Natural killer cell (primary cell): Measurements from ENCODE around the gene ARIH1. TPM values are rescaled to one million over a fixed set of nuclear protein-coding genes. Genes with fewer than 3 reads are reported as not detected.
"Not testable (repeated sequence)": the region's sequence is repeated elsewhere in the genome, so short reads cannot be mapped to it uniquely, and the experiment has no call there.

Source experiments
- ATAC-seq, 3 donors: fragments of 150-1000 bp in 2 of 3; fragments of 200-7000 bp in 1 of 3; cut with Tn5 transposase; 1 replicate in 1 of 3; 2 replicates in 2 of 3; pipeline ENCODE4 v1.10.0; 2021; ENCODE audit warnings: mild to moderate bottlenecking in 2 of 3, moderate library complexity in 2 of 3
- DNase-seq, 2 donors: peaks; one replicate each; pipeline versions ENCODE4 v3.0.0 to v3.0.0-alpha.2; 2013 to 2021; ENCODE audit warnings: mixed read lengths in 1 of 2
- H3K27ac ChIP-seq: one replicate; pipeline ENCODE4 v1.5.1; 2013; ENCODE audit warnings: mild to moderate bottlenecking, low read length
- H3K27me3 ChIP-seq: one replicate; pipeline ENCODE4 v1.6.1; 2013; ENCODE audit warnings: low read length; ENCODE audit not compliant: control insufficient read depth, insufficient read depth
- H3K36me3 ChIP-seq: one replicate; pipeline ENCODE4 v1.6.1; 2013; ENCODE audit warnings: low read length; ENCODE audit not compliant: control insufficient read depth, insufficient read depth
- H3K4me1 ChIP-seq: one replicate; pipeline ENCODE4 v1.6.1; 2013; ENCODE audit warnings: low read length; ENCODE audit not compliant: control insufficient read depth, insufficient read depth
- H3K4me3 ChIP-seq: one replicate; pipeline ENCODE4 v1.5.1; 2013; ENCODE audit warnings: low read length
- H3K9me3 ChIP-seq: one replicate; pipeline ENCODE4 v1.6.1; 2013; ENCODE audit warnings: low read length; ENCODE audit not compliant: control insufficient read depth, insufficient read depth
- H3K27ac Mint-ChIP-seq, 2 donors: one replicate each; pipeline ENCODE4 v1.8.0; 2022; ENCODE audit warnings: mild to moderate bottlenecking in 2 of 2, mixed read lengths in 2 of 2, moderate library complexity in 1 of 2
- H3K27me3 Mint-ChIP-seq, 2 donors: one replicate each; pipeline ENCODE4 v1.8.0; 2022; ENCODE audit warnings: low read depth in 2 of 2, mixed read lengths in 2 of 2
- H3K36me3 Mint-ChIP-seq: one replicate; pipeline ENCODE4 v1.8.0; 2022; ENCODE audit warnings: mixed read lengths
- H3K4me1 Mint-ChIP-seq, 2 donors: one replicate each; pipeline ENCODE4 v1.8.0; 2022; ENCODE audit warnings: mixed read lengths in 2 of 2
- H3K4me3 Mint-ChIP-seq: one replicate; pipeline ENCODE4 v1.8.0; 2022; ENCODE audit warnings: mild to moderate bottlenecking, moderate library complexity, mixed read lengths
- H3K9me3 Mint-ChIP-seq, 2 donors: one replicate each; pipeline ENCODE4 v1.8.0; 2022; ENCODE audit warnings: mixed read lengths in 2 of 2
- WGBS: methylation state at CpG from one replicate; pipeline ENCODE4 v1.1.7; 2013; ENCODE audit warnings: missing lambda C conversion rate; ENCODE audit not compliant: insufficient coverage; 5-methylcytosine and 5-hydroxymethylcytosine counted together
- intact Hi-C: fragments of 100-400 bp; cut with micrococcal nuclease; formaldehyde crosslinking; loops from one replicate; pipeline ENCODE4 v1.14.2; 2022
- total RNA-seq, 4 donors: library from RNA; stranded (reverse); fragments of 120-200 nt in 1 of 4; gene quantifications; one replicate each; pipeline versions ENCODE4 v1.2.3 to v1.2.4, GENCODE V29; 2013 to 2022
- TF ChIP-seq, protein P1 (sequence below): fragments of 200-600 bp; IDR thresholded peaks from one replicate; pipeline ENCODE4 v1.8.0; 2022; ENCODE audit warnings: antibody characterized with exemption

Gene ARIH1
- total RNA-seq, 3 donors from 2014 or later (not counting 1 experiment from before 2014, with no cell fraction given), result 193 to 212 (median 212) TPM

- TF ChIP-seq, protein P1, sequence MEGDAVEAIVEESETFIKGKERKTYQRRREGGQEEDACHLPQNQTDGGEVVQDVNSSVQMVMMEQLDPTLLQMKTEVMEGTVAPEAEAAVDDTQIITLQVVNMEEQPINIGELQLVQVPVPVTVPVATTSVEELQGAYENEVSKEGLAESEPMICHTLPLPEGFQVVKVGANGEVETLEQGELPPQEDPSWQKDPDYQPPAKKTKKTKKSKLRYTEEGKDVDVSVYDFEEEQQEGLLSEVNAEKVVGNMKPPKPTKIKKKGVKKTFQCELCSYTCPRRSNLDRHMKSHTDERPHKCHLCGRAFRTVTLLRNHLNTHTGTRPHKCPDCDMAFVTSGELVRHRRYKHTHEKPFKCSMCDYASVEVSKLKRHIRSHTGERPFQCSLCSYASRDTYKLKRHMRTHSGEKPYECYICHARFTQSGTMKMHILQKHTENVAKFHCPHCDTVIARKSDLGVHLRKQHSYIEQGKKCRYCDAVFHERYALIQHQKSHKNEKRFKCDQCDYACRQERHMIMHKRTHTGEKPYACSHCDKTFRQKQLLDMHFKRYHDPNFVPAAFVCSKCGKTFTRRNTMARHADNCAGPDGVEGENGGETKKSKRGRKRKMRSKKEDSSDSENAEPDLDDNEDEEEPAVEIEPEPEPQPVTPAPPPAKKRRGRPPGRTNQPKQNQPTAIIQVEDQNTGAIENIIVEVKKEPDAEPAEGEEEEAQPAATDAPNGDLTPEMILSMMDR, result no peak
- intact Hi-C loops, result loop anchor here (2.0 to 10.0 kb wide), 5 partner anchors 99 to 309 kb away; partner anchors contain the start of genes ADPGK, BBS4, HEXA and HIGD2B
- H3K36me3 Mint-ChIP-seq, result no peaks in the 10 kb centered on the region
- H3K36me3 ChIP-seq, result peaks cover 10% of the 10 kb centered on the region
- H3K4me1 Mint-ChIP-seq, result peaks cover 47 to 50% of the 10 kb centered on the region in 2 donors
- peak overlapping the region; percentile 88 for H3K4me3 ChIP-seq
- H3K9me3 Mint-ChIP-seq, result no peaks in the 10 kb centered on the region
- ATAC-seq (no peak), DNase-seq (no peak)
- H3K27ac ChIP-seq, result peak overlapping the region; percentile 97
- H3K9me3 ChIP-seq, result no peaks in the 10 kb centered on the region
- peak overlapping the region; percentile 92 for H3K4me3 Mint-ChIP-seq
- H3K27me3 Mint-ChIP-seq, result no peaks in the 10 kb centered on the region
- 0% methylated on average over 1 of the region's 2 CpGs for WGBS
- H3K27ac Mint-ChIP-seq, result peak overlapping the region; percentile 89 to 92
- no peaks in the 10 kb centered on the region for H3K27me3 ChIP-seq
- H3K4me1 ChIP-seq, result peaks cover 27% of the 10 kb centered on the region
Observed at GRCh38 chr15:72475674-72476073, 1.5 kb downstream of the ARIH1 start.

GRCh38 chr15:72476330-72476729 lies 2.2 kb downstream of the ARIH1 start:
- not testable (repeated sequence) for H3K9me3 ChIP-seq, DNase-seq, ATAC-seq, H3K36me3 Mint-ChIP-seq, H3K9me3 Mint-ChIP-seq, H3K27me3 Mint-ChIP-seq, H3K27me3 ChIP-seq, H3K27ac ChIP-seq, H3K36me3 ChIP-seq
- H3K4me1 ChIP-seq, result peaks cover 28% of the 10 kb centered on the region
- Mint-ChIP-seq H3K4me3 (peak overlapping the region; percentile 74), H3K27ac (peak overlapping the region; percentile 89 to 92), H3K4me1 (peaks cover 54 to 57% of the 10 kb centered on the region in 2 donors)
- 87% methylated on average over 16 of the region's 16 CpGs for WGBS
- TF ChIP-seq, protein P1, result peak; percentile 10
- intact Hi-C loops, result loop anchor here (10.0 kb wide), 4 partner anchors 162 to 308 kb away; partner anchors contain the start of genes ADPGK, BBS4, HIGD2B and PKM
- peak overlapping the region; percentile 88 for H3K4me3 ChIP-seq

DNA sequence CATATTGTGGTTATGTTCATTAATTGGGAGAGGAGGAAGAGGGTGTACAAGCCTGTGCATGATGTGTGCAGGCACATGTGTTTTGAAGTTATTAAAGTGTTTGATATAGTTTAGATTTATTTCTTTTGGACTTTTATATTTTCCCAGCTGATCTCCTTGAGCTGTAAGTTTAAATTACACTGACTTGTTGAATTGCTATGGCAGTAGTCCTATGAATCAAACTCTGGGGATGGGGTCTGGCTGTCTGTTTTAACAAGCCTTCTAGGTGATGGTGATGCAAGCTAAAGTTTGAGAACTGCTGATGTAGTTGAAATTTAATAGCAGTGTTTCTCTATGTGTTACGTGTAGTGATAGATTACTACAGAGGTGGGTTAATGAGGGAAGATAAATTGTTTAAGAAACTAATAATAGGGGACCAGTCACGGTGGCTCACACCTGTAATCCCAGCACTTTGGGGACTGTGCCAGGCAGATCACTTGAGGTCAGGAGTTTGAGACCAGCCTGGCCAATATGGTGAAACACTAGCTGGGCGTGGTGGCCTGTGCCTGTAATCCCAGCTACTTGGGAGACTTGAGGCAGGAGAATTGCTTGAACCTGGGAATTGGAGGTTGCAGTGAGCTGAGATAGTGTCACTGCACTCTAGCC lies 7.0 kb downstream of the ARIH1 start:
- Histone ChIP-seq H3K9me3 (no peaks in the 10 kb centered on the region), H3K27ac (no peak overlapping the region), H3K4me3 (no peak overlapping the region), H3K36me3 (peaks cover 10% of the 10 kb centered on the region), H3K27me3 (no peaks in the 10 kb centered on the region), H3K4me1 (peaks cover 22% of the 10 kb centered on the region)
- Mint-ChIP-seq H3K4me1 (peaks cover 70% of the 10 kb centered on the region in 2 donors), H3K36me3 (no peaks in the 10 kb centered on the region), H3K27me3 (no peaks in the 10 kb centered on the region), H3K9me3 (no peaks in the 10 kb centered on the region), H3K4me3 (peak overlapping the region; percentile 18), H3K27ac (peak overlapping the region in 1 of 2 donors; percentile 43)
- TF ChIP-seq, protein P1, result no peak
- DNase-seq, result no peak
- intact Hi-C loops, result no loop called here
- WGBS, result 89% methylated on average over 3 of the region's 3 CpGs
- no peak for ATAC-seq

- Histone ChIP-seq H3K9me3 (no peaks in the 10 kb centered on the region), H3K36me3 (peaks cover 3% of the 10 kb centered on the region), H3K4me3 (no peak overlapping the region), H3K27me3 (no peaks in the 10 kb centered on the region), H3K27ac (no peak overlapping the region), H3K4me1 (peaks cover 16% of the 10 kb centered on the region)
- Mint-ChIP-seq H3K27me3 (no peaks in the 10 kb centered on the region), H3K36me3 (no peaks in the 10 kb centered on the region), H3K4me1 (peaks cover 62% of the 10 kb centered on the region in 2 donors), H3K9me3 (no peaks in the 10 kb centered on the region), H3K4me3 (no peak overlapping the region), H3K27ac (peak overlapping the region in 1 of 2 donors; percentile 51)
- intact Hi-C loops, result no loop called here
- ATAC-seq (no peak), DNase-seq (no peak)
- TF ChIP-seq, protein P1, result no peak
Observed at GRCh38 chr15:72482275-72482674, 8.1 kb downstream of the ARIH1 start.
